ENCODE data around the gene IGFN1. TPM values are rescaled to one million over a fixed set of nuclear protein-coding genes. Genes with fewer than 3 reads are reported as not detected.

The IGFN1 gene
- total RNA-seq, 1 donor from 2014 or later = not detected

Other genes with a start within 250 kb of the IGFN1 start
- 3.1 and 3.8 TPM in 2 replicates for gene KIF21B, start 167.1 kb upstream of the IGFN1 start, total RNA-seq
- not detected in 2 replicates for gene CACNA1S, start 78.4 kb upstream of the IGFN1 start, total RNA-seq
- not detected in 2 replicates for gene ASCL5, start 63.6 kb upstream of the IGFN1 start, total RNA-seq
- gene TMEM9, start 36.4 kb upstream of the IGFN1 start, total RNA-seq = 66.0 and 80.0 TPM in 2 replicates
- 0.15 and 0.47 TPM in 2 replicates for gene PKP1, start 92.7 kb downstream of the IGFN1 start, total RNA-seq
- gene TNNT2, start 186.9 kb downstream of the IGFN1 start, total RNA-seq = 0.88 TPM in 1 of 2 replicates, not detected in the other
- gene LAD1, start 208.5 kb downstream of the IGFN1 start, total RNA-seq = 1.1 TPM in 2 replicates
- not detected in 2 replicates for gene TNNI1, start 230.9 kb downstream of the IGFN1 start, total RNA-seq